Umbilical cord (tissue), 2 donors: ENCODE measurements around the gene RGS14. TPM values are rescaled to one million over a fixed set of nuclear protein-coding genes. Genes with fewer than 3 reads are reported as not detected.
"Not testable (repeated sequence)": the region's sequence is repeated elsewhere in the genome, so short reads cannot be mapped to it uniquely, and the experiment has no call there.

Experiments used
- DNase-seq: peaks from one replicate; pipeline ENCODE4 v3.0.0-alpha.2; 2015; ENCODE audit warnings: low spot score
- total RNA-seq: library from RNA; depleted of rRNA; stranded (reverse); fragments of >200 nt; gene quantifications from one replicate; pipeline ENCODE4 v1.2.3, GENCODE V29; 2014; ENCODE audit warnings: low replicate concordance; ENCODE audit not compliant: insufficient read depth

Gene RGS14
- total RNA-seq, 1 donor from 2014 or later = 6.5 TPM

DNA sequence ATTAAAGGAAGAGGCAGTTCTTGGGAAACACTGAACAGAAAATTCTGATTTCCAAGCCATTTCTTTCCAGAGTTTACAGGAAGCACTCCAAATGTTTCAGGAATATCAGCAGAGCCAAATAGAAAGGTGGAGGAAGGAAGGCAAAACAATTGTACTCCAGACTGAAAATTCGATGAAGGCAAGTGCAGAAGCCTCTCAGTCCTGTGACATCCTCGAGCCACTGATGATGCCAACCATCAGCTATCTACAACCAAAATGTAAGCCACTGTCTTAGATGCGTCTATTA, 8.4 kb upstream of the RGS14 start:
- DNase-seq = no peak

DNA sequence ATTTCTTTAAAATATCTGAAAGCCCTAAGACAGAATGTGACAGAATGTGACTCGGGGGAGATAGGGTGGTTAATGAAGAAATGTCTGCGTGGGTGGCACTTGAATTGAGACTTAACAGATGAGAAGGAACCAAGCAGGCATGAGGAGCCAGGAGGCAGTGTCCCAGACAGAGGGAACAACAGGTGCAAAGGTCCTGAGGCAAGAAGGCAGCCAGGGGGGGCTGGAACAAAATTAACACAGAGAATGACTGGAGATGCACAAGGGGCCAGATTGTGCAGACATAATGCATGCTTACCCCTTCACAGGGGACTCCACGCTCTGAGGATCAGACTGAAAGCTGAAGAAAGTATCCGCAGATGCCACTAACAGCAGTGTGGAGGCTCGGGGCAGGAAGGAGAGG, 8.0 kb upstream of the RGS14 start:
- no peak for DNase-seq

DNA sequence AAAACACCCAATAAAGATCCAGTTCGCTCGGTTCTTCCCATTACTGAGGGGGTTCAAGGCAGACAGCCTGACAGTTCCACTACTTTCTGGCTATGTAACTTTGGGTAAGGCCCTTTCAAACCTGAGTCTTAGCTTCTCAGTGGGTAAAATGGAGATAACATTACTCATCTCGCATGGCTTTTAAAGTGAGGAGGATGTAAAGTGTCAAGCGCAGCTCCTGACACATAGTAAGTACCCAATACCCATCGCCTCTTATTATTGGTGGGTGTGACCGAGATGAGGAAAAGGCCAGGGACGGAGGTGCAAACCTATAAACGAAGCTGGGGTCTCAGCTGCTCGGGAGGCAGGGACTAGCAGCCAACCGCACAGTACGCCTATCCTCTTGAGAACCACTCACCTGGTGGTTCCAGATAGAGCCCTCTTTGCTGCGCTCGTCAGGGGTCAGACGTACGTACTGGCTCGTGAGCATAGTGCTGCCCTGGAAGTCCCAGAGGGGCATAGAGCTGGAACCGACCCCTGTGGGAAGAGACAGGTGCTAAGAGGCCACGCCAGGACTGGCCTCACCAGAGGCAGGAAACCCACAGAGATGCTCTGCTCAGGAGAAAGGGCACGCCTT, 6.8 kb upstream of the RGS14 start:
- DNase-seq = no peak

DNA sequence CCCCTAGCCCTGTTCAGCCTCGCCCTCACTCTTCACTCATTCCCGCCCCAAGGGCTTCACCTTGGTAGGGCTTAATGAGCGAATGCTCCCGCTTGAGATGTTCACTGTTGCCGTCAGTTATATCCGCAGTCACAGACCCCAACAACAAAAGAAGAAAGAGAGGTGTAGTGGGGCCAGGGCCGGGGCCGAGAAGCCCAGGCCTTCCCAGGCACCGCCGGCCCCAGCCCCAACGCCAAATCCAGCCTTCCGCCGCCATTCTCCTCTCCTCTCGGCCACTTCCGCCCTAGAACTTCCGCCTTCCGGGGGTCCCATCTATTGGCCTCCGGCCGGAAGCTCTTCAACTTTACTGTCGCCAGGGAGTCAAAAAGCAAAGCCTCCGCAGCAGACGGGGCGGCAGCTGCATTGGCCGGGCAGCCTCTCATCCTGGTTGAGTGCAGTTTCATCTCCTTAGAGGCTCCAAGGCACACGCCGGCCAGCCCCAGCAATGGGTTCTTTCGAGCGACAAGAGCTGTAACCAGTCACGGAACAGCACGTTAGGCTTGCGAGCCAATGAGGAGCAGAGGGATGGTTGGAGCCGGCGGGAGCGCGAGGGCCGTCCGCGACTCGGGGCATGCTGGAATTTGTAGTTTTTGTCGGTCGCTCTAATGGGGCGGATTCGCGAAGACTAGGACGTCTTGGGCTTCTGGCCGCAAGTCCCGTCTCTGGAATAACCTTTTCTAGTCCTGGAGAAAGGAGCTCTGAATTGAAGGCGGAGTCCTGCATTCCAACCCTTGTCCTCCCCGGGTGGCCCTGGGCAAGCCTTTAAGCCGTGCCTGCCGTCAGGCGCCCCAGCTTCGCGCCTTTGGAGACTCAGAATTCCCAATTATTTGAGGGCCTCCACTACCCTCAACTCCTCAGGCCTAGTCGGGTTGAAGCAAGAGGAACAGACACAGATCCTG, 6.1 kb upstream of the RGS14 start, which contains the start of gene LMAN2:
Gene LMAN2, minus strand, starts transcription at position 277 of the 938 bp plus-strand sequence. Its CDS starts 21 bp downstream, at position 256.
- DNase-seq = peak; percentile 99

DNA sequence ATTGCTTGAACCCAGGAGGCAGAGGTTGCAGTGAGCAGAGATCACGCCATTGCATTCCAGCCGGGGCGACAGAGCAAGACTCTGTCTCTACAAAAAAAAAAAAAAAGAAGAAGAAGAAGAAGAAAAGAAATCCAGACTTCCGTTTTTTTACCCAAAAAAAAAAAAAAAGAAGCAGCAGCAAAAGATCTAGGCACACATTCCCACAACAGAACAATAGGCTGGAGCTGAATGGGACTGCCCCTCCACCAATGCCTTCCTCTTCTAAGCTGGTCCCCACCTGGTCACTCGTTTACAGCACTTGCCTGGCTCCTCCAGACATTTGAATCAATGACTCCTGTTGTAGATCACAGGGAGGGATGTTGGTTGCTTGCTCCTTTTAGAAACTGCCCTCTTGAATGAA, 4.6 kb upstream of the RGS14 start:
- DNase-seq = no peak

DNA sequence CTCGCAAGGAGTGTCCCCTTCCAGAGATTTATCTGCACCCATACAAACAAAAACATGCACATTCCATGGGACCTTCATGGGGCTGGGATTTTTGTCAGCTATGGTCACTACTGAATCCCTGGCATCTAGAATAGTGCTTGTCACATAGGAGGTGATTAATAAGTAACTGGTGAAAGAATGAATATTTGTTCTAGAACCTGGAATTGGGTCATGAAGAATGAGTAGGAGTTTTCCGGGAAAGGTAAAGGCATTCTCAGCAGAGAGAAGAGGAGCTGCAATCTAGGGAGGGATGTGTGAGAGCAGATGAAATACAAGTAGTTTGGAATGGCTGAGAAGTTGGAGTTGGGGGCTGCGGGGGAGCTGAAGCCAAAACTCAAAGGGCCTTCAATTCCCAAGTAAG, 3.5 kb upstream of the RGS14 start:
- DNase-seq = no peak

DNA sequence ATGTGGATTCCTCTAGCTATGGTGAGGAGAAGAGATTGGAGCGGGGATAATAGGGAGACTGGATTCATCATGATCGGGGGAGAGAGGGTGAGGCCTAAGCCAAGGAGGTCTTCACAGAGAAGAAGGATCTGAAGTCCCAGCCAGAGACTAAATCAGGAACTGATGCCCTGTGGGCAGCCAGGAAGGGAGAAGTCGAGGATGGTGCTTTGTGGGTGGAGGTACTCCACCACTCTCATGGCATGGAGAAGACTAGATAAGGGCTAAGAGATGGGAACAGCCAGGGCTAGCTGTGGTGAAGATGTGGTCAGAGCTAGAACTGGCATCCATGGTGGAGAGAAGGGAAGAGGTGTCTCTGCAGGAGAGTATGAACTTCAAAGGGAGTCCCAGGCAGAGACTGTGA, 3.0 kb upstream of the RGS14 start:
- no peak for DNase-seq

DNA sequence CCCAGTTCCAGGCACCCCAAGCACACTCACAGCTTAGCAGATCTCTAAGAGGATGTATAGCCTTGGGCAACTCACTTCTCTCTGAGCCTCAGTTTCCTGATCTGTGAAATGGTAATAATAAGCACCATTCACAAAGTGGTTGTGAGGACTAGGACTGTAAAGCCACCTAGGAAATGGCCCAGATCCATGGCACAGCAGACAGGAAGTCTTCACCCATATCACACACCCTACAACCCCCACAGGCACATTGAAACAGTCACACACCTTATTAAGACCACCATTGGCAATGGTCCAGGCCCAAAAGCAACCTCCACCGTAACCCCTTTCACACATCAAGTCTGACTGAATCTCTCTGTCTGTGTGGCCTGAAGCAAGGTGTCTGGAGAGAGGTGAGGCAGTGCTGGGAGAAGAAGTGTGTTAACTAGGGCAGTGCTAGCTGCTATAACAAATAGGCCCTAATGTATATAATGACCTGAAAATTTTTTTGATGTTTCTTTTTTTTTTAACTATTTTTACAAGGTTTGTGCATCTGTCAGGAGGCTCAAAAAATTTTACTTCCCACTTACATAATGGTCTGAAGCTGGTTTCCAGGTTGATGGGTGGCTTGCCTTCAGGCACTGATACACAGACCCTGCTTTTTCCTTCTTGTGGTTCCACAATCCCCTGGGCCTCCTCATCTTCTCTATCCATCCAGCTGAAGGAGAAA, 2.4 kb upstream of the RGS14 start:
- no peak for DNase-seq

DNA sequence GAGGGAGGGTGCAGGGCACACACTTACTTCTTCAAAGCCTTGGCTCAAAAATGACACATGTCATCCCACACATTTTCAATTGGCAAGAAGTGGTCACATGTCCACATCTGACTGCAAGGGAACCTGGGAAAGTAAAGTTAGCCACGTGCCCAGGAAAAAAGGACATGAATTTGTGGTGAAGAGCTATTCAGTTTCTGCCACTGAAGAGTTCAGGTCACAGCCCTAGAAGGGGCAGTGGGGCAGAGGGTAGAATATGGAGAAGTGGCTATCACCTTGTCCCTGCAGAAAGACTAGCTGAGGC, 1.9 kb upstream of the RGS14 start:
- DNase-seq = no peak

DNA sequence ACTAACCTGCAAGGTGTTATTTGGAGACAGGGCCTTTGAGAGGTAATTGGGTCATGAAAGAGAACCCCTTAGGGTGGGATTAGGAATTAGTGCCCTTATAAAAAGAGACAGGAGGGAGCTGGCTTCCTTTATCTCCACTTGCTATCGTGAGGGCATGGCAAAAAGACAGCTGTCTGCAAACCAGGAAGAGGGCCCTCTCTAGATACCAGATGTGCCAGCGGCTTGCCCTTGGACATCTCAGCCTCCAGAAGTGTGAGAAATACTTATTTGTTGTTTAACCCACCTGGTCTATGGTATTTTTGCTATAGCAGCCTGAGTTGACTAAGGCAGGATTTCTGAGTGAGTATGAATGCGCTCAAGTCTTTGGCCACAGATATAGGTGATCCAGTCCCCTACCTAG, 978 bp upstream of the RGS14 start:
- DNase-seq = no peak

DNA sequence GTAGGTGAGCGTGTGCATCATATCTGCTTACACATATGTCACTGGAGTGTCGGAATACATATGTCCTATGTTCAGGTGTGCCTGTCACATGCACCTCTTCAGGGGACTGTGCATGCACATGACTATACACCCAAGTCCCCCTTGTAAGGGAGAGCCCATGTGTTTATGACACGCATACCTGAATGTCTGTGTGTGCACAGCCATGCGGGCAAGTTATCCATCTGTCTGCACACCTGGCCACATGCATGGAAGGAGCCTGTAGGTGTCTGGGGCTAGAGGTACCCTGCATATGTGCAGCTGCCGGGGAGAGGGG, 622 bp upstream of the RGS14 start:
- DNase-seq = no peak

DNA sequence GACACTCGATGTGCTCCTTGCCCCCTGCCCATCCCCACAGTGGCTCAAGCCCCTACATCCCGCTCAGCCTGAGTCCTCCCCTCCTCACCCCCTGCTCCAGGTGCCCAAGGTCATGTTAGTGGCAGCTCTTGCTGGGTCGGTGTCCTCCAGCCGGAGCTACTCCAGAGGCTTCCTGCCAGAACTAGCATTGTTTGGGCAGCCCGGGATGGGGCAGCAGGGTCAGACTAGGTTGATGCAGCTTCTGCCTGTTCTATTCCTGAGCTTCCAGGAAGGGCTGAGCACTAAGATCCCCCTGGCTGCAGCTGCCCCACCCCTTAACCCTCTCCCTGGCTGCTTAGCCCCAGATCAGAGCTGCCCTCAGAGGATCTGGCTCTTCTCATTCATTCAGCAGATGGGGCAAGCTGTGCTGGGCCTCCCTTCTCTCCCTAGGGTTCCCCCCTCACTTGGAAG, 671 bp downstream of the RGS14 start:
- DNase-seq = no peak

DNA sequence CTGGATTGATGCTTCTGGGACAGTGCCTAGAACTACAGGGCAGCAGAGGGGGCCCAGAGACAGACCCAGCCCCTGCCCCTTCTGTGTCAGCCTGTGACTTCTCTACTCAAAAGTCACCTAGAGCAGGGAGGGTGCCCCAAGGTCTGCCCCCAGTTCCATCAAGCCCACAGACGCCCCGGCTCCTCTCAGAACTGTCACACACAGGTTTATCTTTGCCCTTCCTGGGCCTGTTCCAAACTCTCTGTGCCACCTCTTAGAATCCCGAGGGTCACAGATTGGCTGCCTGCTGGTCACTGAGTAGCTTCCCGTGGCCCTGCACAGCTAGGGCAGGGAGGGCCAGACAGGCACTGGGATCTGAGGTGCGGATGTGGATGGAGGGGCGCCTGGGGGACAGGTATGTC, 1.7 kb downstream of the RGS14 start:
- DNase-seq = no peak

DNA sequence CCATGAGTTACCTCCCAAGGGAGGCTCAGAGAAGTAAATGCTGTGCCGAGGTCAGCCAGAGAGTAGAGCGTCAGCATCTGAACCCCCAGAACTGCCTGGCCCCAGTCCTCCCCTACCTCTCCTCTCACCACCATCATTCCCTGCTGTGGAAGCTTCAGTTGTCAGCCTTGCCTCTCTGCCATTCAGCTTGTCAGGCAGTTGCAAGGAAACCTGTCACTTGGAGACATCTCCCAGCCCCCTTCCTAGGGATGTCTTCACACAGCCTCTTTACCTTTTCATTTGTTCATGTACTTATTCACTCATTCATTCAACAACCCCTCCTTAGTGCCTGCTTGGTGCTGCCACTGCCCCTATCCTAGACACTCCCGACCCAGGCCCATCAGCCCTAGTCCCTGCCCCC, 2.1 kb downstream of the RGS14 start:
- DNase-seq = no peak

DNA sequence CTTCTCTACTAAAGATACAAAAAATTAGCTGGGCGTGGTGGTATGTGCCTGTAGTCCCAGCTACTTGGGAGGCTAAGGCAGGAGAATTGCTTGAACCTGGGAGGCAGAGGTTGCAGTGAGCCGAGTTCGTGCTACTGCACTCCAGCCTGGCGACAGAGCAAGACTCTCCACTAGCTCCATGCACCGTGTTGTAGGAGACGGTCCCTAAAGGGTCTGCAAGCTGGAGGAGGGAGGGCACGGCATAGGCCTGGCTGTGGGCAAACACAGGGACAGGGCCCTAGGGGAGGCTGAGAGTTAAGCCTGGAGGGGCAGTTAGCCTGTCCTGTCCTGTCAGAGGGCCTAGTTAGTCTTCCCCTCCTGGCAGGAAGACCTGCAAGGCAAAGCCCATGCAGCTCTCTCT, 3.0 kb downstream of the RGS14 start:
- DNase-seq = not testable (repeated sequence)

DNA sequence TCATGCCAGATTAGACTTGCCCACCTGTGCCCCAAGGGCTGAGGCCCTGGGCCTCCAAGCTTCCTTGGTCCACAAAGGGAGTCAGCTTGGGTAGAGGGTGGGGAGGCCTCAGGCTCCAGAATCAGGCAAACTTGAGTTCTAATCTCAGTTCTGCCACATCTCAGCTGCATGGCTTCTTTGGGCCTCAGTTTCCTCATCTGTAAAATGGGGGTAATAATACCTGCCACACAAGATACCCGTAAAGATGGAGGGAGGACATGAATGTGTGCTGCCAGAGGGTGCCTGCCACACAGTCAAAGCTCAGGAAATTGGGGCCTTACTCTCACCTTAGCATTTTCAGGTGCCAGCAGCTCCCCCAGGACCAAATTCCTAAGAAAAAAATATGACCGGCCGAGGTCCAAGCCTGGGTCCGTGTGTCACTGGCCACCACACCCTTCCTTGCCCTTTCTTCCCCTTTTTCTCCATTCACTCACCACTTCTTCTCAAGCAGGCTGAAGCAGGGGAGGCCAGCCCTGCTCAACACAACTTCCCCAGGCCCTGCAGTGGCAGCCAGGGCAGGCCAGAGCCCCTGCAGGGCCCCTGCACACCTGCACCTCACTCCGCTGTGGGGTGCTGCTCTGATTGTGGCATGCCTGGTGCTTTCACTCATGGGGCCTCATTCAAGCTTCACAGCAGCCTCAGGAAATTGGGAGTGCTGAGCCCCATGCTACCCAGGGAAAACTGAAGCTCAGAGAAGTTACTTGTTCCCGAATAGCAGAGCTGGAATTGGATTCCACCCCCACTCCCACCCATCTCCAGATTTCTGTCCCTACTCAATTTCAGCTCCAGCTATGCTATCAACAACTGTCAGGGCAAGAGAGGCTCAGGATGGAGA, 3.9 kb downstream of the RGS14 start:
- DNase-seq = no peak

DNA sequence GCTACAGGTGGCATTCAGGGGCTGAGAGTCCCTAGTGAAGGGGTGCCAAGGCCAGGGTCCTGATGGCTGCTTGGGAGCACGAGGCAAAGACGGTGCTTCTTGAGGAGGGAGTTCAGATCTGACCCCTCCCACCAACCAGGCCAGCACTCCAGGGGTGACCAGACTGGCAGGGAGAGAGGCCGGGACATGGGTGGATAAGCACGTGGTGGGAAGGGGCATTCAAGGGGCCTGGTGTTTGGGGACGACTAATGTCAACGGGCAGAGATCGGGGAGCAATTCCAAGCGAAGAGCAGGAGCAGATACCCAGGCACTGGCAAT, 4.5 kb downstream of the RGS14 start:
- no peak for DNase-seq

DNA sequence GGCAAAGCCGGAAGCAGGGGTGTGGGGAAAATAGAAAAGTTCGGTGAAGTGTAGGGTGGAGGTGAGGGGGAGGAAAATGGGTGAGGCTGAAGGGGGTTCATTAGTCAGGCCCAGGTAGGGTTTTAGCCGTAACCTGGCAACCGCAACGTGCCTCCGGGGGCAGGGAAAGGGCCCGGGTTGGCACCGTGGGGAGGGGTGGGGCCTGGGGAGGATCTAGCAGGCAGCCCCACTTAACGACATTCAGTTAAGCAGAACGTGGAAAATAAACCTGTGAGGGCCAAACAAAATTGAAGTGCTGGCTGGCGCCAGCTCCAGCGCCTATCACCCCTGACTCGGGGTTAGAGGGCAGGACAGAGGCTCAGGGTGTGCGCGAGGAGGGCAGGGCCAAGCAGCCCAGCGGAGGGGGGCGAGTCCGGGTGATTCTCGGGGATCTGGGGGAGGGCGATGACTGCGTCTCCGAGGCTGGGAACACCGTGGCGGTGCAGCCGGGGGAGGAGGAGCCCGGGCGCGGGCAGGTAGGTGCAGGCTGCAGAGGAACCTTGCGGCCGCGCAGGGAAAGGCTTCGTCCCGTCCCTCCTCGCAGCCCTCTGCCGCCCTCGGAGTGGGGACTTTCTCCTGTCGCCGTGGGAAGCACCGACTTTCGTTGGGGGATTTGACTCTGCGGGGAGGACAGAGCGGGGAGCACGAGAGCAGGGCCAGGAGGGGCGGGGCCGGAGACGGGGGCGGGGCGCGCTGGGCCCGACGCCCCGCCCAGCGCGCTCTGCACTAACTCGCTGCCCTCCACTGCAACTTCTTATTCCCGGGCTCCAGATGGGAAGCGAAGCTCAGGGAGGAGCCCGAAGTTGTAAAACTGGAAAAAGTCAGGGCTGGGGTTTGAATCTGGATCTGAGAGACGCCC, 5.1 kb downstream of the RGS14 start:
- peak; percentile 55 for DNase-seq

DNA sequence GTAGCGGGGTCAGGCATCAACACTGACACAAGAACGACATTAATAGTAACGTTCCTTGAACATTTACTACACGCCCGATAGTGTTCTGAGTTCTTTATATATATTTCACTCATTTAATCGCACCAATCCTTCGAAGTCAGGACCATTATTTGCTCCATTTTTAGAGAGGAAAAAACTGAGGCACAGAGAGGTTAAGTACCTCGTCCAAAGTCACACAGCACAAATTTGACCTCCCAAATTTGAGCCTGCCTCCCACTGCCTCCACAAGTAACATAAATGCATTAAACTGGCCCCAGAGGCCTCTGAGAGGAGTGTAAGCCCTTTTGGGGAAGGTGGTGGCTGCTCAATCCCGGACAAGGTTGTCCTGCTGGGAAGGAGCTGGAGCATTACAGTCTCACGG, 5.8 kb downstream of the RGS14 start:
- no peak for DNase-seq

DNA sequence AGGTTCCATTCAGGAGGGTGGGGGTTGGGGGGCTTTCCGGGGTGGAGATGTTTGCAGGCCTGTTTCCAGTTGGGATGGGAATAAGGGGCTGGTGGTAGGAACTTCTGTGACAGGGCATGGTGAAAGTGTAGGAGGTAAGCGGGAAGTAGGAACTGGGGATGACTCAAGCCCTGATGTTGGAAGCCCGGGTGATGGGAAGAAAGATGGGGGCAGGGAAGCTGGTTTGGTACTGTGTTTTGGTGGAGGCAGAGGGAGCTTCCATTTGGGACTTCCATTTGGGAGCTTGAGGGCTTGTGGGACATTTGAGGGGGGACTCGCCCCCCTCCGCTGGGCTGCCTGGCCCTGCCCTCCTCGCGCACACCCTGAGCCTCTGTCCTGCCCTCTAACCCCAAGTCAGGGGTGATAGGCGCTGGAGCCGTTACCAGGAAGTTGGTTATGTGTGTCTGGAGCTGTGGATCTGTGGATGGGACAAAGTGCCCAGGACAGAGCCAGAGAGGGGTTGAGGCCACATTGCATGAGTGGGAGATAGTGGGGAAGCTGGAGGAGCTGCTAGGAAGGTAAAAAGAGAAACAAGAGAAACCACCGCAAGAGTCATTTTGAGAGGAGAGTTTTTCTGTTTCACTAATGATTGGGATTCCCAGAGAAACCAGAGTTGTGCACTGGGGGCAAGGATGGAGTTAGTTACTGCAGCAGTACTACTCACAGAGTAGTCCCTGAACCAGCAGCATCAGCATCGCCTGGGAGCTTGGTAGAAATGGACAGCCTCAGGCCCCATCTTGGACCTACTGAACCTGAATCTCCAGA, 6.6 kb downstream of the RGS14 start:
- DNase-seq = no peak
